H1 (cell line): ENCODE data around the gene ASPDH. TPM values are rescaled to one million over a fixed set of nuclear protein-coding genes. Genes with fewer than 3 reads are reported as not detected.
A peak's percentile ranks its signal among the peaks of the same experiment; 100 is the strongest.

Source experiments
- CTCF ChIA-PET: fragments of 300-600 bp; sonication (Branson Sonifier 250); formaldehyde crosslinking; loops from one replicate; lab custom pipeline; 2021; ENCODE audit not compliant: partially characterized antibody; lab: Charles Lee
- POLR2A ChIA-PET: fragments of 300-600 bp; sonication (Branson Sonifier 250); formaldehyde crosslinking; loops from one replicate; lab custom pipeline; 2021; ENCODE audit warnings: inconsistent platforms; ENCODE audit not compliant: partially characterized antibody; lab: Charles Lee
- DNase-seq, 2 experiments: peaks; one replicate each; pipeline versions ENCODE4 v3.0.0 to v3.0.0-alpha.2; 2010 to 2022; ENCODE audit warnings: low spot score in 2 of 2, low read depth in 1 of 2, mixed read lengths in 1 of 2
- FAIRE-seq: peaks from 2 replicates; lab custom pipeline; 2011; peaks lifted over from hg19 to GRCh38; lab: Jason Lieb, UNC
- H2AFZ ChIP-seq: 2 replicates; pipeline ENCODE4 v1.8.1; 2012; ENCODE audit warnings: low read length, inconsistent platforms
- H2AK5ac ChIP-seq: 2 replicates; pipeline ENCODE4 v1.6.1; 2013; ENCODE audit warnings: low read depth, low read length
- H2BK120ac ChIP-seq: replicated peaks from 2 replicates; pipeline ENCODE3; 2013; ENCODE audit warnings: low read depth, low read length, inconsistent platforms
- H2BK12ac ChIP-seq: 2 replicates; pipeline ENCODE4 v1.6.1; 2013; ENCODE audit warnings: low read depth, low read length
- H2BK15ac ChIP-seq: 2 replicates; pipeline ENCODE4 v1.6.1; 2013; ENCODE audit warnings: low read length
- H2BK20ac ChIP-seq: 2 replicates; pipeline ENCODE4 v1.6.1; 2013; ENCODE audit warnings: low read length
- H2BK5ac ChIP-seq: 2 replicates; pipeline ENCODE4 v1.6.1; 2013; ENCODE audit warnings: low read depth, low read length
- H3K14ac ChIP-seq: 2 replicates; pipeline ENCODE4 v1.6.1; 2013; ENCODE audit warnings: inconsistent platforms; ENCODE audit not compliant: insufficient read length
- H3K18ac ChIP-seq: 2 replicates; pipeline ENCODE4 v1.6.1; 2013; ENCODE audit warnings: low read length; ENCODE audit errors: extremely low read depth
- H3K23ac ChIP-seq: 2 replicates; pipeline ENCODE4 v1.6.1; 2013; ENCODE audit warnings: inconsistent platforms; ENCODE audit not compliant: insufficient read length
- H3K23me2 ChIP-seq: 2 replicates; pipeline ENCODE4 v1.6.1; 2013; ENCODE audit warnings: low read depth, low read length
- H3K27ac ChIP-seq: 2 replicates; pipeline ENCODE4 v1.6.1; 2011; ENCODE audit warnings: low read depth, low read length, inconsistent platforms
- H3K27me3 ChIP-seq, 4 experiments: replicated peaks in 1 of 4; 1 replicate in 1 of 4; 2 replicates in 3 of 4; pipeline versions ENCODE4 v1.6.1 to v1.8.1; 2011 to 2013; ENCODE audit warnings: low read length in 3 of 4, mild to moderate bottlenecking in 3 of 4, inconsistent platforms in 2 of 4, mixed read lengths in 2 of 4, moderate library complexity in 1 of 4; ENCODE audit not compliant: control insufficient read depth in 3 of 4, insufficient read depth in 3 of 4; ENCODE audit errors: extremely low read depth in 1 of 4
- H3K36me3 ChIP-seq, 4 experiments: 2 replicates each; pipeline versions ENCODE4 v1.6.1 to v1.8.1; 2011 to 2013; ENCODE audit warnings: mild to moderate bottlenecking in 4 of 4, low read length in 3 of 4, moderate library complexity in 2 of 4, control low read depth in 1 of 4, inconsistent platforms in 1 of 4; ENCODE audit not compliant: insufficient read depth in 4 of 4, control insufficient read depth in 2 of 4
- H3K4ac ChIP-seq: replicated peaks from 2 replicates; pipeline ENCODE3; 2013; ENCODE audit warnings: low read length, low read depth, mixed read lengths, inconsistent platforms; ENCODE audit not compliant: insufficient read length
- H3K4me1 ChIP-seq, 4 experiments: replicated peaks in 1 of 4; 1 replicate in 1 of 4; 2 replicates in 3 of 4; pipeline versions ENCODE4 v1.6.1 to v1.8.1; 2011 to 2013; ENCODE audit warnings: low read length in 3 of 4, inconsistent platforms in 2 of 4, mixed read lengths in 1 of 4; ENCODE audit not compliant: insufficient read depth in 4 of 4, control insufficient read depth in 3 of 4
- H3K4me2 ChIP-seq, 2 experiments: 2 replicates each; pipeline versions ENCODE4 v1.6.1 to v1.8.1; 2011 to 2013; ENCODE audit warnings: low read depth in 2 of 2, low read length in 2 of 2, control low read depth in 1 of 2, inconsistent platforms in 1 of 2, mild to moderate bottlenecking in 1 of 2; ENCODE audit not compliant: insufficient read depth in 1 of 2
- H3K4me3 ChIP-seq, 4 experiments: fragments of 200-600, 300-600 bp in 1 of 4; sonication (generic), shearing (Covaris generic), sonication (Bioruptor Twin) in 1 of 4; 2 replicates each; pipeline versions ENCODE4 v1.5.1 to v1.8.1; 2011 to 2016; ENCODE audit warnings: low read length in 4 of 4, low read depth in 3 of 4, control low read depth in 2 of 4, inconsistent platforms in 2 of 4, mild to moderate bottlenecking in 2 of 4, mixed read lengths in 1 of 4, moderate library complexity in 1 of 4; ENCODE audit not compliant: insufficient read depth in 2 of 4; ENCODE audit errors: extremely low read depth in 1 of 4
- H3K56ac ChIP-seq: replicated peaks from 2 replicates; pipeline ENCODE3; 2013; ENCODE audit warnings: low read depth, mild to moderate bottlenecking, mixed read lengths, low read length, inconsistent platforms; ENCODE audit not compliant: insufficient read length
- H3K79me1 ChIP-seq: 2 replicates; pipeline ENCODE4 v1.6.1; 2013; ENCODE audit warnings: low read depth, low read length, control low read depth
- H3K79me2 ChIP-seq, 2 experiments: 2 replicates each; pipeline versions ENCODE4 v1.6.1 to v1.8.1; 2012 to 2013; ENCODE audit warnings: low read length in 2 of 2, mild to moderate bottlenecking in 2 of 2, inconsistent platforms in 1 of 2; ENCODE audit not compliant: insufficient read depth in 2 of 2, control insufficient read depth in 1 of 2
- H3K9ac ChIP-seq, 4 experiments: replicated peaks in 1 of 4; 1 replicate in 1 of 4; 2 replicates in 3 of 4; pipeline versions ENCODE4 v1.6.1 to v1.8.1; 2011 to 2013; ENCODE audit warnings: low read depth in 3 of 4, low read length in 3 of 4, control low read depth in 2 of 4, mild to moderate bottlenecking in 2 of 4, moderate library complexity in 2 of 4, inconsistent platforms in 1 of 4; ENCODE audit errors: extremely low read depth in 1 of 4
- H3K9me3 ChIP-seq, 2 experiments: 2 replicates each; pipeline versions ENCODE4 v1.6.1 to v1.8.1; 2012 to 2013; ENCODE audit warnings: mild to moderate bottlenecking in 2 of 2, moderate library complexity in 2 of 2, control low read depth in 1 of 2, inconsistent platforms in 1 of 2, low read depth in 1 of 2, low read length in 1 of 2, mixed read lengths in 1 of 2; ENCODE audit not compliant: insufficient read depth in 2 of 2
- H4K20me1 ChIP-seq, 2 experiments: replicated peaks in 1 of 2; 2 replicates each; pipeline versions ENCODE3 to v1.8.1; 2011 to 2013; ENCODE audit warnings: inconsistent platforms in 2 of 2, low read length in 2 of 2, mild to moderate bottlenecking in 1 of 2; ENCODE audit not compliant: insufficient read depth in 2 of 2, control insufficient read depth in 1 of 2
- H4K5ac ChIP-seq: 2 replicates; pipeline ENCODE4 v1.6.1; 2013; ENCODE audit warnings: low read length, low read depth, mixed read lengths, inconsistent platforms; ENCODE audit not compliant: insufficient read length
- H4K8ac ChIP-seq: 2 replicates; pipeline ENCODE4 v1.8.0; 2013; ENCODE audit warnings: mild to moderate bottlenecking, moderate library complexity, low read length, inconsistent platforms; ENCODE audit not compliant: insufficient read depth; ENCODE audit errors: extremely low read depth
- H4K91ac ChIP-seq: replicated peaks from 2 replicates; pipeline ENCODE3; 2013; ENCODE audit warnings: low read length, mixed read lengths, inconsistent platforms; ENCODE audit not compliant: insufficient read length
- CBX5 ChIP-seq: fragments of 300-800, 300-1000 bp; sonication (generic); IDR thresholded peaks from 2 replicates; pipeline ENCODE4 v1.7.1; 2016; ENCODE audit warnings: antibody characterized with exemption, low read length, low read depth
- FOSL1 ChIP-seq: IDR thresholded peaks from 2 replicates; pipeline ENCODE4 v1.6.1; 2011; ENCODE audit warnings: mild to moderate bottlenecking, low read depth, low read length, moderate library complexity; ENCODE audit not compliant: insufficient read depth
- HDAC2 ChIP-seq, 2 experiments: fragments of 300-600 bp in 1 of 2; sonication (generic) in 1 of 2; IDR thresholded peaks; 2 replicates each; pipeline ENCODE4 v1.6.1; 2011 to 2012; ENCODE audit warnings: low read depth in 2 of 2, low read length in 2 of 2, mild to moderate bottlenecking in 2 of 2, moderate library complexity in 2 of 2, borderline replicate concordance in 1 of 2, inconsistent platforms in 1 of 2
- RFX5 ChIP-seq: IDR thresholded peaks from 2 replicates; pipeline ENCODE4 v1.6.1; 2011; ENCODE audit warnings: low read depth, low read length, improper control_type of control experiment, borderline replicate concordance
- RXRA ChIP-seq: IDR thresholded peaks from 2 replicates; pipeline ENCODE4 v1.6.1; 2011; ENCODE audit warnings: low read depth, mild to moderate bottlenecking, low read length, moderate library complexity; ENCODE audit not compliant: insufficient read depth
- SAP30 ChIP-seq: fragments of 300-600 bp; sonication (generic); IDR thresholded peaks from 2 replicates; pipeline ENCODE4 v1.7.1; 2012; ENCODE audit warnings: low read length, moderate library complexity, mild to moderate bottlenecking, inconsistent platforms; ENCODE audit not compliant: insufficient read depth, insufficient replicate concordance
- SIX5 ChIP-seq: IDR thresholded peaks from 2 replicates; pipeline ENCODE4 v1.6.1; 2011; ENCODE audit warnings: mild to moderate bottlenecking, low read depth, low read length
- SP1 ChIP-seq: IDR thresholded peaks from 2 replicates; pipeline ENCODE4 v1.6.1; 2011; ENCODE audit warnings: low read depth, low read length
- TAF1 ChIP-seq: IDR thresholded peaks from 2 replicates; pipeline ENCODE4 v1.6.1; 2011; ENCODE audit warnings: mild to moderate bottlenecking, low read depth, low read length
- TAF7 ChIP-seq: optimal IDR thresholded peaks from 2 replicates; pipeline ENCODE3; 2011; ENCODE audit warnings: low read depth, mild to moderate bottlenecking, inconsistent platforms, low read length, moderate library complexity, borderline replicate concordance
- TEAD4 ChIP-seq: IDR thresholded peaks from 2 replicates; pipeline ENCODE4 v1.6.1; 2012; ENCODE audit warnings: low read depth, low read length, inconsistent platforms, mixed read lengths
- WGBS, 2 experiments: shearing (Covaris generic) in 1 of 2; methylation state at CpG; one replicate each; pipeline versions ENCODE4 v1.1.6 to v1.1.7; 2013 to 2015; ENCODE audit warnings: low lambda C conversion rate in 2 of 2, mixed read lengths in 2 of 2, inconsistent platforms in 1 of 2, low coverage in 1 of 2, missing lambda C conversion rate in 1 of 2; ENCODE audit not compliant: insufficient replicate concordance in 2 of 2, insufficient coverage in 1 of 2, insufficient read length in 1 of 2; ENCODE audit errors: extremely low coverage in 1 of 2, missing lambda C conversion rate in 1 of 2; 5-methylcytosine and 5-hydroxymethylcytosine counted together
- polyA plus RNA-seq, 7 experiments: library from polyadenylated mRNA; depleted of rRNA in 3 of 7; stranded (reverse) in 5 of 7; unstranded in 2 of 7; fragments of >200 nt in 5 of 7; fragments of 200-250 nt in 2 of 7; gene quantifications; 1 replicate in 5 of 7; 2 replicates in 1 of 7; 4 replicates in 1 of 7; pipeline versions ENCODE4 v1.2.1 to v1.2.3, GENCODE V29; 2011 to 2013; ENCODE audit warnings: missing spikeins in 2 of 7, mixed read lengths in 2 of 7
- total RNA-seq: library from RNA; stranded (reverse); fragmentation: NEBNext Ultra II Directional; extraction: Animal tissue kit (Norgen Biotek cat#: 25700); gene quantifications from 2 replicates; pipeline ENCODE4 v1.2.1, GENCODE V29; 2021

Gene ASPDH
- total and polyA plus RNA-seq, 2 of the 8 experiments (the other 6 are each of a cell fraction or from before 2014, with no cell fraction given): not detected

DNA sequence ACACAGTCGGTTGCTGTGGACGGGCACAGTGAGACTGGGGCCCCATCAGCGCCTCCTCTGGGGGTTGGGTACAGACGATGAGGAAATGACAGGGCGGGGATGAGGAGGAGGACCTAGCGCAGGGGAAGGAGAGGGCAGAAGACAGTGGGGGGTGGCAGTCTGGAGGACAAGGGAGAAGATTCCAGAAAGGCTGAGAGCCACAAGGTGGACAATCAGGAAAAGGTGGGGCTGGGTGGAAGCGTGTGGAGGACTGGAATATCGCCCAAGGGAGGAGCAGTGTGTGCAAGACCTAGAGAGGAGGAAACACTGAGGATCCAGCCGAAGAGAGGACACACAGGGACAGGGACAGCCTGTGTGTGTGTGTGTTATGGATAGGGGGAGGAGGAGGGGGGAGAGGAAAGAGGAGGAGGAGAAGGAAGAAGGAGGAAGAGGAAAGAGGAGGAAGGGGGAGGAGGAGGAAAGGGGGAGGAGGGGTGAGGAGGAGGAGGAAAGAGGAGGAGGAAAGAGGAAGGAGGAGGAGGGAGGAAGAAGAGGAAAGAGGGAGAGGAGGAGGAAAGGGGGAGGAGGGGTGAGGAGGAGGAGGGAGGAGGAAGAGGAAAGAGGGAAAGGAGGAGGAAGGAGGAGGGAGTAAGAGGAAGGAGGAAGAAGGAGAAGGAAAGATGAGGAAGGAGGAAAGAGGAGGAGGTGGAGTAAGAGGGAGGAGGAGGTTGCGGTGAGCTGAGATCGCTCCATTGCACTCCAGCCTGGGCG is 21.2 kb downstream of the ASPDH start:
- H4K20me1 ChIP-seq: no peaks in the 10 kb centered on the region
- H3K4me3 ChIP-seq: no peak overlapping the region
- H4K91ac ChIP-seq: no peak overlapping the region
- H4K8ac ChIP-seq: no peak overlapping the region
- H3K36me3 ChIP-seq: no peaks in the 10 kb centered on the region
- H4K5ac ChIP-seq: no peak overlapping the region
- H2BK5ac ChIP-seq: no peak overlapping the region
- H3K4ac ChIP-seq: no peak overlapping the region
- H3K79me2 ChIP-seq: no peaks in the 10 kb centered on the region
- FAIRE-seq (no peak), DNase-seq (no peak)
- no peaks in the 10 kb centered on the region for H3K9me3 ChIP-seq
- peak overlapping the region; percentile 36 to 63 for H3K4me2 ChIP-seq
- H2BK15ac ChIP-seq: peak overlapping the region; percentile 99; the same call in 1 of the 2 replicates
- no peak overlapping the region for H2AK5ac ChIP-seq
- H3K9ac ChIP-seq: no peak overlapping the region; a peak in 1 of 7 replicates
- peaks cover 0 to 17% (median 9%) of the 10 kb centered on the region in 4 experiments; a peak in 5 of 7 replicates for H3K4me1 ChIP-seq
- 0 out of 2 replicates have a peak overlapping the region, but pooled peaks have one; percentile 68 for H2BK12ac ChIP-seq
- no peak overlapping the region for H2AFZ ChIP-seq
- H3K56ac ChIP-seq: no peak overlapping the region
- ChIA-PET POLR2A (no interaction called here), CTCF (no interaction called here)
- H3K18ac ChIP-seq: peak overlapping the region; percentile 90
- H3K23ac ChIP-seq: no peak overlapping the region
- 29% methylated on average over 8 of the region's 12 CpGs; no CpG with 5 or more reads in 1 of the 2 experiments for WGBS, 2 experiments
- peaks cover 10 to 65% (median 59%) of the 10 kb centered on the region in 4 experiments for H3K27me3 ChIP-seq
- peaks cover 3% of the 10 kb centered on the region; the same call in 1 of the 2 replicates for H3K23me2 ChIP-seq
- H2BK20ac ChIP-seq: no peak overlapping the region
- no peak overlapping the region for H2BK120ac ChIP-seq
- no peaks in the 10 kb centered on the region for H3K79me1 ChIP-seq
- no peak overlapping the region for H3K27ac ChIP-seq
- H3K14ac ChIP-seq: no peak overlapping the region
- TF ChIP-seq TEAD4: no peak
- no peak for TF ChIP-seq TAF1
- no peak for TF ChIP-seq RXRA
- TF ChIP-seq RFX5: no peak
- no peak for TF ChIP-seq SIX5
- TF ChIP-seq SAP30: no peak
- no peak for TF ChIP-seq FOSL1
- TF ChIP-seq TAF7: no peak
- TF ChIP-seq HDAC2 (IDR thresholded peaks at IDR 0.05; ENCODE audit: borderline replicate concordance in 1 of 2, low read depth in 2 of 2, low read length in 2 of 2): no peak
- TF ChIP-seq CBX5: no peak
- no peak for TF ChIP-seq SP1
